AG04449 (cell line): ENCODE results near the gene RMDN2.

ENCODE experiments used
- CTCF ChIA-PET: fragments of 350-600 bp; formaldehyde crosslinking; extraction: SDS; loops from one replicate; lab custom pipeline; 2021; ENCODE audit warnings: antibody characterized with exemption; lab: Yijun Ruan, JAX
- POLR2A ChIA-PET: fragments of 400-600, 350-600 bp; formaldehyde crosslinking; extraction: SDS; loops from one replicate; lab custom pipeline; 2020; ENCODE audit warnings: antibody characterized with exemption, inconsistent platforms; lab: Yijun Ruan, JAX
- DNase-seq: peaks from one replicate; pipeline ENCODE4 v3.0.0-alpha.2; 2010; ENCODE audit warnings: low read depth, low spot score
- H3K4me3 ChIP-seq: 2 replicates; pipeline ENCODE4 v1.5.1; 2011; ENCODE audit warnings: low read depth, mild to moderate bottlenecking, control low read depth, low read length
- CTCF ChIP-seq: IDR thresholded peaks from one replicate; pipeline ENCODE4 v1.5.1; 2011; ENCODE audit warnings: mild to moderate bottlenecking, moderate library complexity, low read length, control low read depth, inconsistent platforms; ENCODE audit not compliant: insufficient read depth; ENCODE audit errors: missing control alignments

Gene RMDN2

DNA sequence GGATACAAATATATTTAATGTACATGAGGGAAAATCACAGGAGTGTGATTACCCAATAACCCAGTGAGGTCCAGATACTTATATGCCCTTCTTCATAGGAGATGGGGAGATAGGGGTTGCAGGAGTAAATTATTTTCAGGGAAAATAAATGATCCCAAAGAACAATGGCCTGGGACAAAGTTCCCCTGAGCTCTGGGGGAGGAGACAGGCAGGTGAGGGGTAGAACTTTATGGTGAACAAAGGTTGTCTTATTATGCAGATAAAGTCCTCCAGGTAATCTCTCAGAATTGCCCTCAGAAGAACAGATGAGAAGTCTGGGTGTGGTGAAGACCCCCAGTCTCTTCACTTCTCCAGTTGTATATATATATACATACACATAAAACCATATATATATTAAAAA, 22.1 kb upstream of the RMDN2 start:
- DNase-seq, result no peak
- no peak for TF ChIP-seq CTCF
- CTCF ChIA-PET, result interaction anchor here (0.9 to 2.3 kb wide), 2 partner anchors 12 to 26 kb away, joined by 3 to 11 read pairs; no protein-coding TSS in a partner anchor
- POLR2A ChIA-PET, result no interaction called here
- no peak overlapping the region for H3K4me3 ChIP-seq

- no peak overlapping the region for H3K4me3 ChIP-seq
- POLR2A ChIA-PET, result no interaction called here
- CTCF ChIA-PET, result no interaction called here
- no peak for DNase-seq
- no peak for TF ChIP-seq CTCF
Observed at GRCh38 chr2:37904425-37904824, 20.7 kb upstream of the RMDN2 start.

GRCh38 chr2:37904993-37905392, 20.1 kb upstream of the RMDN2 start:
- no peak for TF ChIP-seq CTCF
- POLR2A ChIA-PET, result no interaction called here
- H3K4me3 ChIP-seq, result no peak overlapping the region
- CTCF ChIA-PET, result no interaction called here
- no peak for DNase-seq

GRCh38 chr2:37906131-37906530, 19.0 kb upstream of the RMDN2 start:
- TF ChIP-seq CTCF, result no peak
- CTCF ChIA-PET, result interaction anchor here (1.4 kb wide), 1 partner anchor 15 kb away, joined by 4 read pairs; no protein-coding TSS in a partner anchor
- H3K4me3 ChIP-seq, result no peak overlapping the region
- DNase-seq, result no peak
- POLR2A ChIA-PET, result no interaction called here

DNA sequence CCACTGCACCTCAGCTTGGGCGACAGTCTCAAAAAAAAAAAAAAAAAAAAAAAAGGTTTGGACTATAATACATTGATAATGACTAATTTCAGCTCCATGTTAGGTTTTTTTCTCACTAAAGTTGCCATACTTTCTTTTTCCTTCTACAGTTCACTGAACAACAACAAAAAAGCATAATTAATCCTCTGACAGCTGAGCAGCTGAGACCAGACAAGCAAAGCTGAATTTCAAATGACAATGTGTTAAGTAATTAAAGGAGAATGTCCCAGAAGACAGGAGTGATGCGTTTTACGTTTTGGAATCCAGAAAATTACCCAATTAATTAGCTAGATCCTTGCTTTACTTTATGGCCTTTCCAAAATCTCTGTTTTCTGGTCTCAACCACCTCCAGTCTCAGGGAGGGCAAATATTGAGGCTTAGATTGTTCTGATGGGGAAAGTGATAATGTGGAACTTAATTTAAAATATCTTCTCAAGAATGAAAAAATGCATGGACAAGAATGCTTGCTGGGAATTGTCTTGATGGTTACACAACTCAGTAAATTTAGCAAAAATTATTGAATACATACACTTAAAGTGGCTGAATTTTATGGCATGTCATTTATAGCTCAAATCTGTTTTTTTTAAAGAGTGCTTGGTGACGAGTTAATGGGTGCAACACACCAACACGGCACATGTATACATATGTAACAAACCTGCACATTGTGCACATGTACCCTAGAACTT, 17.4 kb upstream of the RMDN2 start:
- POLR2A ChIA-PET, result no interaction called here
- DNase-seq, result no peak
- CTCF ChIA-PET, result interaction anchor here (1.2 to 2.4 kb wide), 3 partner anchors 12 to 17 kb away, joined by 3 to 9 read pairs (median 4); no protein-coding TSS in a partner anchor
- TF ChIP-seq CTCF, result no peak
- H3K4me3 ChIP-seq, result no peak overlapping the region

DNA sequence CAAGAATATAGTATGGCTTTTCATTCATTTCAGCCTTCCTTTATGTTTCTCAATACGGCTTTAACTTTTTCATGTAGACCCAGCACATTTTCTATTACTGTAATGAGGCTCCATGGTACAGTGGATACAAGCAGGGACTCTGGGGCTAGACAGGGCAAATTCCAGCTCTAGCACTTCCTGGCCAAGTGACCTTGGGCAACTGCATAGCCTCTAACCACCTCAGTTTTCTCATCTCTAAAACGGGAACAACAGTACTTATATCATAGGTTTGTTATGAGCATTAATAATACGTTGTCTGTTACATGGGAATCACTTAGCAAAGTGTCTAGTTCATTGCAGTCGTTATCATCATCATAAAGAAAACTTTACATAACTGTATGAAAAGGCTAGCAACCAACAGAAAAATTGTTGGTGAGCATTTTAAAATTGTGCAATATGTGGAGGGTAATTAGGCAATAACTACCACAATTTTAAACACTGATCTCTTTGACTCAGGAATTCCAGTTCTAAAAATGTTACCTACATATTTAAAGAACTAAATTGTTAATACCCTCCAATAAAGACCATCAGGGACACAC, 13.7 kb upstream of the RMDN2 start:
- TF ChIP-seq CTCF, result no peak
- ChIA-PET CTCF (interaction anchor here (0.6 to 1.2 kb wide), 2 partner anchors 20 to 366 kb away, joined by 3 to 6 read pairs; no protein-coding TSS in a partner anchor), POLR2A (interaction anchor here (0.5 kb wide), 1 partner anchor 16 kb away, joined by 3 read pairs; no protein-coding TSS in a partner anchor)
- DNase-seq, result no peak
- no peak overlapping the region for H3K4me3 ChIP-seq
